A673 (cell line): ENCODE results near the gene FAM89B. TPM values are rescaled to one million over a fixed set of nuclear protein-coding genes. Genes with fewer than 3 reads are reported as not detected.

Source experiments
- BruUV-seq: library from RNA; stranded (reverse); fragments of 400-500 nt; replicated peaks from 2 replicates; lab custom pipeline; 2021; lab: Mats Ljungman, UMichigan
- CTCF ChIA-PET: fragments of 300-600 bp; sonication (Branson Sonifier 250); formaldehyde crosslinking; loops from one replicate; lab custom pipeline; 2022; ENCODE audit warnings: antibody characterized with exemption; lab: Charles Lee
- POLR2A ChIA-PET: fragments of 300-600 bp; sonication (Branson Sonifier 250); formaldehyde crosslinking; loops from one replicate; lab custom pipeline; 2022; ENCODE audit warnings: antibody characterized with exemption; ENCODE audit not compliant: low non-redundant PET; lab: Charles Lee
- DNase-seq: peaks from one replicate; pipeline ENCODE4 v3.0.0-alpha.2; 2015; ENCODE audit warnings: low spot score
- H3K27ac ChIP-seq: fragments of 200-600 bp; sonication (generic); 2 replicates; pipeline ENCODE4 v1.5.1; 2016; ENCODE audit warnings: mixed run types, low read depth, mild to moderate bottlenecking, mixed read lengths, antibody characterized with exemption, low read length; ENCODE audit not compliant: poor library complexity, severe bottlenecking
- H3K27me3 ChIP-seq: fragments of 200-600 bp; sonication (generic); replicated peaks from 2 replicates; pipeline ENCODE4 v1.6.1; 2017; ENCODE audit warnings: mixed run types, low read depth, mild to moderate bottlenecking, mixed read lengths, antibody characterized with exemption, low read length; ENCODE audit not compliant: insufficient read depth, poor library complexity
- H3K36me3 ChIP-seq: fragments of 200-600 bp; sonication (generic); 2 replicates; pipeline ENCODE4 v1.6.1; 2016; ENCODE audit warnings: mixed run types, mild to moderate bottlenecking, mixed read lengths, antibody characterized with exemption, low read length; ENCODE audit not compliant: insufficient read depth, poor library complexity, severe bottlenecking
- H3K4me1 ChIP-seq: fragments of 200-600 bp; sonication (generic); 2 replicates; pipeline ENCODE4 v1.6.1; 2017; ENCODE audit warnings: mixed run types, mild to moderate bottlenecking, mixed read lengths, antibody characterized with exemption, low read length; ENCODE audit not compliant: insufficient read depth, poor library complexity, severe bottlenecking
- H3K4me3 ChIP-seq: fragments of 200-600 bp; sonication (generic); 2 replicates; pipeline ENCODE4 v1.5.1; 2016; ENCODE audit warnings: low read depth, mixed run types, mild to moderate bottlenecking, mixed read lengths, low read length; ENCODE audit not compliant: poor library complexity, severe bottlenecking
- H3K9me3 ChIP-seq: fragments of 200-600 bp; sonication (generic); 2 replicates; pipeline ENCODE4 v1.6.1; 2016; ENCODE audit warnings: mixed run types, low read depth, mild to moderate bottlenecking, mixed read lengths, antibody characterized with exemption, low read length; ENCODE audit not compliant: poor library complexity, severe bottlenecking
- CTCF ChIP-seq: fragments of 300-800, 200-600 bp; sonication (generic); conservative IDR thresholded peaks from 2 replicates; pipeline ENCODE4 v1.5.1; 2017; ENCODE audit warnings: low read depth, mild to moderate bottlenecking, antibody characterized with exemption, low read length, moderate library complexity, mixed read lengths
- EZH2 ChIP-seq: fragments of 200-600 bp; sonication (generic); IDR thresholded peaks from 2 replicates; pipeline ENCODE4 v1.6.1; 2017; ENCODE audit warnings: borderline replicate concordance, low read depth, mild to moderate bottlenecking, mixed read lengths, antibody characterized with exemption, low read length; ENCODE audit not compliant: poor library complexity, severe bottlenecking
- intact Hi-C: fragments of 100-400 bp; cut with micrococcal nuclease; formaldehyde crosslinking; loops from one replicate; pipeline ENCODE4 v1.10.0; 2022; ENCODE audit not compliant: unreplicated experiment
- total RNA-seq: library from RNA; stranded (reverse); gene quantifications from 2 replicates; pipeline ENCODE4 v1.2.3, GENCODE V29; 2021

Gene FAM89B
- total RNA-seq, 1 experiment from 2014 or later: 88.3 TPM

GRCh38 chr11:65535102-65535501, 37.2 kb upstream of the FAM89B start:
- CTCF ChIA-PET: no interaction called here
- TF ChIP-seq CTCF (no peak), EZH2 (no peak)

GRCh38 chr11:65536412-65537295, 35.7 kb upstream of the FAM89B start:
- H3K27ac ChIP-seq: no peak overlapping the region
- POLR2A ChIA-PET: interaction anchor here (0.5 kb wide), 1 partner anchor 37 kb away, joined by 3 read pairs; no protein-coding TSS in a partner anchor
- no peak overlapping the region for H3K4me3 ChIP-seq
- intact Hi-C loops: no loop called here
- no peak for DNase-seq
- no TSS peak for BruUV-seq
- H3K4me1 ChIP-seq: peaks cover 10% of the 10 kb centered on the region
- no peaks in the 10 kb centered on the region for H3K9me3 ChIP-seq
- CTCF ChIA-PET: no interaction called here
- no peaks in the 10 kb centered on the region for H3K27me3 ChIP-seq
- peaks cover 35% of the 10 kb centered on the region for H3K36me3 ChIP-seq
- TF ChIP-seq CTCF (no peak), EZH2 (no peak)

More at GRCh38 chr11:65535102-65535501, 37.2 kb upstream of the FAM89B start:
- Histone ChIP-seq H3K4me1 (peaks cover under 1% of the 10 kb centered on the region), H3K9me3 (no peaks in the 10 kb centered on the region), H3K27ac (no peak overlapping the region), H3K36me3 (peaks cover 50% of the 10 kb centered on the region), H3K4me3 (no peak overlapping the region), H3K27me3 (no peaks in the 10 kb centered on the region)
- no TSS peak for BruUV-seq
- intact Hi-C loops: no loop called here
- DNase-seq: no peak
- POLR2A ChIA-PET: interaction anchor here (0.5 kb wide), 1 partner anchor 471 kb away, joined by 4 read pairs; no protein-coding TSS in a partner anchor

- Histone ChIP-seq H3K4me3 (no peak overlapping the region), H3K36me3 (peaks cover 32% of the 10 kb centered on the region), H3K27me3 (no peaks in the 10 kb centered on the region), H3K4me1 (peaks cover 10% of the 10 kb centered on the region), H3K9me3 (no peaks in the 10 kb centered on the region), H3K27ac (no peak overlapping the region)
- CTCF ChIA-PET: no interaction called here
- TF ChIP-seq EZH2 (no peak), CTCF (no peak)
- POLR2A ChIA-PET: interaction anchor here (0.5 kb wide), 1 partner anchor 37 kb away, joined by 3 read pairs; no protein-coding TSS in a partner anchor
- intact Hi-C loops: no loop called here
- DNase-seq: no peak
- no TSS peak for BruUV-seq
Observed at GRCh38 chr11:65537296-65537597, 35.1 kb upstream of the FAM89B start.
